Astrocyte (in vitro differentiated cells and primary cell): ENCODE results near the gene SOWAHB. TPM values are rescaled to one million over a fixed set of nuclear protein-coding genes. Genes with fewer than 3 reads are reported as not detected.

Experiments used
- DNase-seq: peaks from one replicate; pipeline ENCODE4 v3.0.0-alpha.2; 2010; ENCODE audit warnings: low read depth
- FAIRE-seq: peaks from 2 replicates; lab custom pipeline; 2011; peaks lifted over from hg19 to GRCh38; lab: Jason Lieb, UNC
- H2AFZ ChIP-seq: 2 replicates; pipeline ENCODE4 v1.6.0; 2012; ENCODE audit warnings: low read depth, low read length, inconsistent platforms
- H3K27ac ChIP-seq: 2 replicates; pipeline ENCODE4 v1.5.1; 2011; ENCODE audit warnings: low read depth, low read length, inconsistent platforms
- H3K27me3 ChIP-seq: 2 replicates; pipeline ENCODE4 v1.6.0; 2011; ENCODE audit warnings: low read length, inconsistent platforms; ENCODE audit not compliant: insufficient read depth
- H3K36me3 ChIP-seq: 2 replicates; pipeline ENCODE4 v1.5.1; 2011; ENCODE audit warnings: low read length, inconsistent platforms; ENCODE audit not compliant: insufficient read depth
- H3K4me1 ChIP-seq: 2 replicates; pipeline ENCODE4 v1.5.1; 2011; ENCODE audit warnings: low read length, inconsistent platforms; ENCODE audit not compliant: insufficient read depth
- H3K4me2 ChIP-seq: 2 replicates; pipeline ENCODE4 v1.6.0; 2012; ENCODE audit warnings: low read length, inconsistent platforms
- H3K4me3 ChIP-seq: 2 replicates; pipeline ENCODE4 v1.5.1; 2011; ENCODE audit warnings: low read depth, mild to moderate bottlenecking, low read length, inconsistent platforms; ENCODE audit not compliant: insufficient read depth
- H3K79me2 ChIP-seq: 2 replicates; pipeline ENCODE4 v1.6.0; 2012; ENCODE audit warnings: mild to moderate bottlenecking, low read length, inconsistent platforms; ENCODE audit not compliant: insufficient read depth
- H3K9ac ChIP-seq: 2 replicates; pipeline ENCODE4 v1.6.0; 2012; ENCODE audit warnings: mild to moderate bottlenecking, low read length, inconsistent platforms
- H3K9me3 ChIP-seq: 2 replicates; pipeline ENCODE4 v1.5.1; 2012; ENCODE audit warnings: low read depth, mild to moderate bottlenecking, low read length, inconsistent platforms; ENCODE audit not compliant: insufficient read depth
- H4K20me1 ChIP-seq: 2 replicates; pipeline ENCODE4 v1.6.0; 2012; ENCODE audit warnings: low read length, inconsistent platforms; ENCODE audit not compliant: insufficient read depth
- H3K27ac Mint-ChIP-seq: one replicate; pipeline ENCODE4 v1.8.0; 2021; ENCODE audit warnings: mild to moderate bottlenecking, mixed read lengths; ENCODE audit not compliant: unreplicated experiment
- H3K27me3 Mint-ChIP-seq: one replicate; pipeline ENCODE4 v1.8.0; 2021; ENCODE audit warnings: low read depth, mixed read lengths; ENCODE audit not compliant: unreplicated experiment
- H3K36me3 Mint-ChIP-seq: one replicate; pipeline ENCODE4 v1.8.0; 2021; ENCODE audit warnings: low read depth, mixed read lengths; ENCODE audit not compliant: unreplicated experiment
- H3K4me1 Mint-ChIP-seq: one replicate; pipeline ENCODE4 v1.8.0; 2021; ENCODE audit warnings: low read depth, mixed read lengths; ENCODE audit not compliant: unreplicated experiment
- H3K4me3 Mint-ChIP-seq: one replicate; pipeline ENCODE4 v1.8.0; 2021; ENCODE audit warnings: mild to moderate bottlenecking, moderate library complexity, mixed read lengths; ENCODE audit not compliant: unreplicated experiment
- H3K9me3 Mint-ChIP-seq: one replicate; pipeline ENCODE4 v1.8.0; 2021; ENCODE audit warnings: mild to moderate bottlenecking, mixed read lengths; ENCODE audit not compliant: unreplicated experiment
- CTCF ChIP-seq: IDR thresholded peaks from 2 replicates; pipeline ENCODE4 v1.5.1; 2011; ENCODE audit warnings: low read depth, mild to moderate bottlenecking, inconsistent platforms, low read length, moderate library complexity; ENCODE audit not compliant: insufficient read depth
- EZH2 ChIP-seq: IDR thresholded peaks from 2 replicates; pipeline ENCODE4 v1.6.1; 2012; ENCODE audit warnings: mild to moderate bottlenecking, low read length, inconsistent platforms; ENCODE audit not compliant: insufficient read depth
- total RNA-seq: library from RNA; stranded (reverse); gene quantifications from 2 replicates; pipeline ENCODE4 v1.2.1, GENCODE V29; 2021

SOWAHB gene
- total RNA-seq, 1 donor from 2014 or later, result 6.8 TPM

- Mint-ChIP-seq H3K4me3 (no peak overlapping the region), H3K27me3 (no peaks in the 10 kb centered on the region), H3K4me1 (no peaks in the 10 kb centered on the region), H3K9me3 (no peaks in the 10 kb centered on the region), H3K36me3 (no peaks in the 10 kb centered on the region), H3K27ac (no peak overlapping the region)
- Histone ChIP-seq H2AFZ (no peak overlapping the region), H3K27ac (no peak overlapping the region), H3K4me2 (no peak overlapping the region), H3K4me3 (no peak overlapping the region), H3K9me3 (no peaks in the 10 kb centered on the region), H4K20me1 (no peaks in the 10 kb centered on the region), H3K79me2 (no peaks in the 10 kb centered on the region), H3K36me3 (no peaks in the 10 kb centered on the region), H3K4me1 (no peaks in the 10 kb centered on the region), H3K9ac (no peak overlapping the region), H3K27me3 (no peaks in the 10 kb centered on the region)
- TF ChIP-seq CTCF (no peak), EZH2 (no peak)
- no peak for DNase-seq
- no peak for FAIRE-seq
These were observed 28.9 kb upstream of the SOWAHB start for GRCh38 chr4:76926841-76927240.

GRCh38 chr4:76923619-76924357 is 25.8 kb upstream of the SOWAHB start:
- H3K4me3 Mint-ChIP-seq, result no peak overlapping the region
- H4K20me1 ChIP-seq, result no peaks in the 10 kb centered on the region
- H3K4me2 ChIP-seq, result no peak overlapping the region
- no peak overlapping the region for H2AFZ ChIP-seq
- no peak overlapping the region for H3K9ac ChIP-seq
- no peak overlapping the region for H3K4me3 ChIP-seq
- H3K4me1 Mint-ChIP-seq, result no peaks in the 10 kb centered on the region
- H3K4me1 ChIP-seq, result no peaks in the 10 kb centered on the region
- FAIRE-seq (no peak), DNase-seq (no peak)
- no peaks in the 10 kb centered on the region for H3K27me3 ChIP-seq
- no peaks in the 10 kb centered on the region for H3K36me3 ChIP-seq
- no peaks in the 10 kb centered on the region for H3K79me2 ChIP-seq
- no peaks in the 10 kb centered on the region for H3K36me3 Mint-ChIP-seq
- TF ChIP-seq CTCF, result no peak
- TF ChIP-seq EZH2, result no peak
- H3K9me3 Mint-ChIP-seq, result peaks cover 5% of the 10 kb centered on the region
- H3K27ac Mint-ChIP-seq, result no peak overlapping the region
- H3K9me3 ChIP-seq, result no peaks in the 10 kb centered on the region
- H3K27ac ChIP-seq, result no peak overlapping the region
- peaks cover 1% of the 10 kb centered on the region for H3K27me3 Mint-ChIP-seq

GRCh38 chr4:76920715-76921114 is 22.8 kb upstream of the SOWAHB start:
- Histone ChIP-seq H3K27ac (no peak overlapping the region), H3K4me1 (no peaks in the 10 kb centered on the region), H3K27me3 (no peaks in the 10 kb centered on the region), H3K9ac (no peak overlapping the region), H2AFZ (no peak overlapping the region), H3K9me3 (no peaks in the 10 kb centered on the region), H3K4me3 (no peak overlapping the region), H3K36me3 (no peaks in the 10 kb centered on the region), H3K4me2 (no peak overlapping the region), H4K20me1 (no peaks in the 10 kb centered on the region), H3K79me2 (no peaks in the 10 kb centered on the region)
- Mint-ChIP-seq H3K4me1 (no peaks in the 10 kb centered on the region), H3K9me3 (peaks cover 5% of the 10 kb centered on the region), H3K36me3 (no peaks in the 10 kb centered on the region), H3K4me3 (no peak overlapping the region), H3K27me3 (peaks cover 1% of the 10 kb centered on the region), H3K27ac (no peak overlapping the region)
- no peak for DNase-seq
- no peak for TF ChIP-seq CTCF
- no peak for TF ChIP-seq EZH2
- FAIRE-seq, result no peak
